NB4 (cell line): ENCODE results near the gene MADD.
"Not testable (repeated sequence)": the region's sequence is repeated elsewhere in the genome, so short reads cannot be mapped to it uniquely, and the experiment has no call there.

ENCODE experiments used
- DNase-seq: peaks from one replicate; pipeline ENCODE4 v3.0.0; 2010; ENCODE audit warnings: low read depth
- H3K4me3 ChIP-seq: one replicate; pipeline ENCODE4 v1.5.1; 2011; ENCODE audit warnings: mild to moderate bottlenecking, low read depth, low read length, moderate library complexity
- MYC ChIP-seq: IDR thresholded peaks from 2 replicates; pipeline ENCODE4 v1.6.1; 2011; ENCODE audit warnings: low read depth, low read length
- POLR2A ChIP-seq: IDR thresholded peaks from 2 replicates; pipeline ENCODE4 v1.6.1; 2011; ENCODE audit warnings: mild to moderate bottlenecking; ENCODE audit not compliant: insufficient read length; ENCODE audit errors: extremely low read depth
- TF ChIP-seq, protein P1 (sequence below): IDR thresholded peaks from one replicate; pipeline ENCODE4 v1.5.1; 2012; ENCODE audit warnings: low read depth, low read length
- TF ChIP-seq, protein P2 (sequence below): IDR thresholded peaks from 2 replicates; pipeline ENCODE4 v1.6.1; 2011; ENCODE audit warnings: low read depth, low read length

The MADD gene

DNA sequence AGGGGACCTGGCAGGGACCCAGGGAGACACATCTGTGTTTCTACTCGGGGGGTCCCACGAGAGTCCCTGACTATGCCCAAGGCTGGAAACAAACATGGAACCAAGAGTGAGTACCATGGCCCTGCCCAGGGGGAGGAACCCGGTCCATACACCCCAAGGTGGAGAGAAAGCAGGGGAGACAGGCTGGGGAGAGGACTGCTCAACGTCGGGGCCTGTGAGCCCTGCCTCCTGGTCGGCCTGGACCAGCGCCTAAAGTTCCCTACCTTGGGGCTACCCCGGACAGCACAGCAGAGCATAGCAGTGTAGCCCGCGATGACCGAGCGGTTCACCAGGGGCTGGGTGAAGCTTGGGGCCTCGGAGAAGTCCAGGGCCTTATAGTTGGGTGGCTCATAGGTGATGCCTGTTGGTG, 62.4 kb downstream of the MADD start:
- DNase-seq = no peak
- TF ChIP-seq, protein P1, sequence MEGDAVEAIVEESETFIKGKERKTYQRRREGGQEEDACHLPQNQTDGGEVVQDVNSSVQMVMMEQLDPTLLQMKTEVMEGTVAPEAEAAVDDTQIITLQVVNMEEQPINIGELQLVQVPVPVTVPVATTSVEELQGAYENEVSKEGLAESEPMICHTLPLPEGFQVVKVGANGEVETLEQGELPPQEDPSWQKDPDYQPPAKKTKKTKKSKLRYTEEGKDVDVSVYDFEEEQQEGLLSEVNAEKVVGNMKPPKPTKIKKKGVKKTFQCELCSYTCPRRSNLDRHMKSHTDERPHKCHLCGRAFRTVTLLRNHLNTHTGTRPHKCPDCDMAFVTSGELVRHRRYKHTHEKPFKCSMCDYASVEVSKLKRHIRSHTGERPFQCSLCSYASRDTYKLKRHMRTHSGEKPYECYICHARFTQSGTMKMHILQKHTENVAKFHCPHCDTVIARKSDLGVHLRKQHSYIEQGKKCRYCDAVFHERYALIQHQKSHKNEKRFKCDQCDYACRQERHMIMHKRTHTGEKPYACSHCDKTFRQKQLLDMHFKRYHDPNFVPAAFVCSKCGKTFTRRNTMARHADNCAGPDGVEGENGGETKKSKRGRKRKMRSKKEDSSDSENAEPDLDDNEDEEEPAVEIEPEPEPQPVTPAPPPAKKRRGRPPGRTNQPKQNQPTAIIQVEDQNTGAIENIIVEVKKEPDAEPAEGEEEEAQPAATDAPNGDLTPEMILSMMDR = no peak
- TF ChIP-seq, protein P2, sequence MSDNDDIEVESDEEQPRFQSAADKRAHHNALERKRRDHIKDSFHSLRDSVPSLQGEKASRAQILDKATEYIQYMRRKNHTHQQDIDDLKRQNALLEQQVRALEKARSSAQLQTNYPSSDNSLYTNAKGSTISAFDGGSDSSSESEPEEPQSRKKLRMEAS = no peak
- TF ChIP-seq MYC (no peak), POLR2A (no peak)
- no peak overlapping the region for H3K4me3 ChIP-seq

DNA sequence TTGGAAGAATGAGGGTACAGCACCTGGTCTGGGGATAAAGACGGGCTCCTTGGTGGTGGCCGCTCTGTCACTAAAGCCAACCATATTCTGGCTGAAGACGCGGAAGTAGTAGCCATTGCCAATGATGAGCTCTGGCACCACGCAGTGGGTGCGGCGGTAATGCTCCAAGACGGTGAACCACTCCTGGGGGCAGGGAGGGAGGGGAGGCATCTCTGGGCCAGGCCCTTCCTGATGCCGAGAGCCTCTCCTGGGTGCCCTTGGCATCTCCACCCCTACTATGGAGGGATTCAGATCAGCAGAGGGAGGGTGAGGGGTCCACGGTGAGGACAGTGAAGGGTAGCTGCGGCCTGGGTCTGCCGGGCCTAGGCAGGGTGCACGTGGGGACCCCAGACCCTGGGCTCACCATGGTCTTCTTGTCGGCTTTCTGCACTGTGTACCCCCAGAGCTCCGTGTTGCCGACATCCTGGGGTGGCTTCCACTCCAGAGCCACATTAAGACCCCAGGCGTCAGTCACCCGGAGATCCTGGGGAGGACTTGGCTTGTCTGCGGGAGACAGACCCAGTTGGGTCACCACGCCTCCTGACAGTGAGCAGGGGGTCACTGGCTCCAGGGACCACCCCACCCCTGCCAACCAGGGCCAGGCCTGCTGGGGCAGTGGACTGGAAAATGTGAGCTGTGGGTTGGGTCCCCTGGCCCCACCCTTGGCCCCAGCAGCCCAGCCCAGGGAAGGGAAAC, 63.0 kb downstream of the MADD start:
- TF ChIP-seq, protein P1 = no peak
- TF ChIP-seq, protein P2 = no peak
- TF ChIP-seq POLR2A = no peak
- TF ChIP-seq MYC = no peak
- DNase-seq = no peak
- no peak overlapping the region for H3K4me3 ChIP-seq

DNA sequence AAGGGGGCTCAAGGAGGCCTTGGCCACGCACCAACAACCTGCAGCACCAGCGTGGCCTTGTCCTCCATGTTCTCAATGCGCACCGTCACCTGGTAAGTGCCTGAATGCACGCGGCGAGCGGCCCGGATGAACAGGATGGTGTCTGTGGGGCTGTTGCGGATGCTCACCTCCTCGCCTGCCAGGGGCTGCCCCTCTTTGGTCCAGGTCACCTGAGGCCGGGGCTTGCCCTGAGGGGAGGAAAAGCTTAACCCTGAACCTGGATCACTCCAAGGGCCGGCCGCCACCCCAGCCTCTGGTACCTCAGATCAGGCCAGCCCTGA, 63.6 kb downstream of the MADD start:
- H3K4me3 ChIP-seq = no peak overlapping the region
- DNase-seq = no peak
- TF ChIP-seq, protein P2 = no peak
- TF ChIP-seq, protein P1 = no peak
- no peak for TF ChIP-seq MYC

DNA sequence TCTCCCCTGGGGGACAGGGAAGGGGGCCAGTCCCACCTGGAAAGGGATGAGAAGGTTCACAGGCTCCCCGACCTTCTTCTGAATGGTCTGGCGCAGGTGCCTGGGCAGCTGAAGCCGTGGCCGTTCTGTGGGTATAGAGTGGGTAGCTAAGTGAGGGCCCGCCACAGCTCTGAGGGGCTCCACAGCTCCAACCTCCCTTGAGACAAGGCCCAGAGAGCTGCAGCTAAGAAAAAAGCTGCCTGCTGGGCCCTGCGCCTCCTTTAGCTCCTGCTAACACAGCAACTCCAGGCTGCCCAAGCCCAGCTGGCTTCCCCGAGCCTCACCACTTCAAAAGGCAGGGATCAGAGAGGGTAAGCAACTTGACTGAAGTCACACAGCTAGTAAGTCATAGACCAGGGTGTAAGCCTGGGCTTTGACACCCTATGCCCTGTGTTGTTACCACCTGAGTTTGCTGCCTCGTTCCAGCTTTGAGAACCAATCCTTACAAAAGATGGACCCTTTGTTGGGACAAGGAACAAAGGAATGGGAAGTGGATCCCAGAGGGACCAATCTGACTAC, 64.0 kb downstream of the MADD start:
- TF ChIP-seq POLR2A = no peak
- TF ChIP-seq, protein P1 = no peak
- TF ChIP-seq MYC = no peak
- TF ChIP-seq, protein P2 = no peak
- DNase-seq = no peak
- H3K4me3 ChIP-seq = no peak overlapping the region

DNA sequence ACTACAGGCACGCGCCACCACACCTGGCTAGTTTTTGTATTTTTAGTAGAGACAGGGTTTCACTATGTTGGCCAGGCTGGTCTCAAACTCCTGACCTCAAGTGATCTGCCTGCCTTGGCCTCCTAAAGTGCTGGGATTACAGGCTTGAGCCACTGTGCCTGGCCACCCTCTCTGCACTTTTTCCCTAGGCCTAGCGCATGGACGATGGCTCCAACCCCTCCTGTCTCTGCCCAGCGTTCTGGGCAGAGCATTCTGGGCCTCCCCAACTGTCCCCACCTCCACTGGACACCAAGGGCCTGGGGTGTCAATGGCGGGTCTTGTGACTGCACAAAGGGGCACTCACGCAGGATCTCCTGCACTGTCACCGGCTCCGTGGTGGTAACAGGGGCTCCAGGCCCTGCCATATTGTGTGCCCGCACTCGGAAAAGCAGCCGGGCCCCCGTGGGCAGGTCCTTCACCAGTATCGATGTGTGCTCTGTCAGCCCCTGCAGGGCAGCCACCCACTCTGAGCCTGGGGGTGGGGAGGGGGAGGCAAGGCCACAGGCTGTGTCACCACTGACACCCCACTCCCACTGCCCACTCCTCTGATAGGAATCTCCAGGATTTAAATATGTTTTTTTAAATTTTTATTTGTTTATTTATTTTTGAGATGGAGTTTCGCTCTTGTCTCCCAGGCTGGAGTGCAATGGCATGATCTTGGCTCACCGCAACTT, 64.9 kb downstream of the MADD start:
- not testable (repeated sequence) for H3K4me3 ChIP-seq, DNase-seq

DNA sequence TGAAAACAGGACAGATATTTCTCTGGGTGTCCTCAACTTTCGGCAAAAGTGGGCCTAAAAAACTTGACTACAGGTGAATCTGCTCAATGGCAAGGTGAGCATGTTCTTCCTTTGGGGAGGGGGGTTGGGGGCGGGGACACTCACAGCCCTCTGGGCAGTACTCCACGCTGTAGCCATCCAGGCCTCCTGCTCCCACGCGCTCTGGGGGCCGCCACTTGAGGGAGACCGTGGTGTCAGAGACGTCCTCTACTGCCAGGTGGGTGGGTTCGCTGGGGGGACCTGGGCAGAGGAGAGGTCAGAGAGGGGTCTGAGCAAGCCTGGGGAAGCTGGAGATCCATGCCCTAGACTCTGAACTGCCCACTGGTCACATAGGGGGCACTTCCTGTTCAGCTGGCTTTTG, 65.8 kb downstream of the MADD start:
- no peak for DNase-seq
- H3K4me3 ChIP-seq = no peak overlapping the region
- TF ChIP-seq, protein P1 = no peak
- TF ChIP-seq POLR2A (no peak), MYC (no peak)
- TF ChIP-seq, protein P2 = no peak
